GM21717 (cell line): ENCODE measurements around the gene FAM120AOS.

Experiments
- ATAC-seq: cut with Tn5 transposase; IDR thresholded peaks from one replicate; pipeline ENCODE4 v1.9.1; 2021; ENCODE audit warnings: mild to moderate bottlenecking, moderate library complexity; ENCODE audit not compliant: unreplicated experiment

Gene FAM120AOS

GRCh38 chr9:93453047-93453914 lies at the start of gene FAM120AOS:
FAM120AOS (minus strand) TSS chr9:93453581; CDS start chr9:93452709, 872 bp downstream.
- ATAC-seq, result peak; percentile 72

GRCh38 chr9:93501406-93501805 lies 48.0 kb upstream of the FAM120AOS start:
- ATAC-seq, result no peak

GRCh38 chr9:93500571-93501298 lies 47.4 kb upstream of the FAM120AOS start:
- no peak for ATAC-seq

GRCh38 chr9:93496285-93496684 lies 42.9 kb upstream of the FAM120AOS start:
- no peak for ATAC-seq

- ATAC-seq, result no peak
These were observed 40.6 kb upstream of the FAM120AOS start for GRCh38 chr9:93493949-93494348.

GRCh38 chr9:93492327-93492726 lies 38.9 kb upstream of the FAM120AOS start:
- ATAC-seq, result no peak

GRCh38 chr9:93491593-93492232 lies 38.3 kb upstream of the FAM120AOS start:
- ATAC-seq, result no peak

GRCh38 chr9:93488244-93488643 lies 34.9 kb upstream of the FAM120AOS start:
- no peak for ATAC-seq

GRCh38 chr9:93486268-93486667 lies 32.9 kb upstream of the FAM120AOS start:
- no peak for ATAC-seq

- ATAC-seq, result no peak
These were observed 30.1 kb upstream of the FAM120AOS start for GRCh38 chr9:93483497-93483896.

- ATAC-seq, result no peak
These were observed 27.4 kb upstream of the FAM120AOS start for GRCh38 chr9:93480728-93481324.

- no peak for ATAC-seq
These were observed 26.9 kb upstream of the FAM120AOS start for GRCh38 chr9:93480262-93480661.

- no peak for ATAC-seq
These were observed 26.3 kb upstream of the FAM120AOS start for GRCh38 chr9:93479726-93480125.

- ATAC-seq, result no peak
These were observed 24.0 kb upstream of the FAM120AOS start for GRCh38 chr9:93477397-93477796.

GRCh38 chr9:93476924-93477323 lies 23.5 kb upstream of the FAM120AOS start:
- ATAC-seq, result no peak

GRCh38 chr9:93475856-93476255 lies 22.5 kb upstream of the FAM120AOS start:
- no peak for ATAC-seq

GRCh38 chr9:93475108-93475507 lies 21.7 kb upstream of the FAM120AOS start:
- ATAC-seq, result no peak

- no peak for ATAC-seq
These were observed 20.0 kb upstream of the FAM120AOS start for GRCh38 chr9:93473411-93473810.

GRCh38 chr9:93471124-93471523 lies 17.7 kb upstream of the FAM120AOS start:
- ATAC-seq, result no peak

- no peak for ATAC-seq
These were observed 17.0 kb upstream of the FAM120AOS start for GRCh38 chr9:93470391-93470790.

- no peak for ATAC-seq
These were observed 15.5 kb upstream of the FAM120AOS start for GRCh38 chr9:93468763-93469456.
